Measurements from ENCODE around the gene NUDT12.

GRCh38 chr5:103572454-103572853 lies 9.9 kb upstream of the NUDT12 start:
- TF ChIP-seq CTCF (IDR thresholded peaks at IDR 0.05) (no peak), POLR2A (IDR thresholded peaks at IDR 0.05) (no peak)
